Activated CD4-positive, alpha-beta T cell treated with anti-CD3 and anti-CD28 coated beads, Interleukin-2, amount 10 ng/mL, durations not matched to agents 24 days and 14 days (primary cell): ENCODE results near the gene AFAP1. TPM values are rescaled to one million over a fixed set of nuclear protein-coding genes. Genes with fewer than 3 reads are reported as not detected.

Experiments used
- DNase-seq: peaks from one replicate; pipeline ENCODE4 v3.0.0; 2022
- H3K27ac Mint-ChIP-seq: one replicate; pipeline ENCODE4 v1.8.0; 2022; ENCODE audit warnings: mild to moderate bottlenecking, mixed read lengths
- H3K27me3 Mint-ChIP-seq: one replicate; pipeline ENCODE4 v1.8.0; 2022; ENCODE audit warnings: mixed read lengths
- H3K36me3 Mint-ChIP-seq: one replicate; pipeline ENCODE4 v1.8.0; 2022; ENCODE audit warnings: low read depth, mild to moderate bottlenecking, mixed read lengths
- H3K4me1 Mint-ChIP-seq: one replicate; pipeline ENCODE4 v1.8.0; 2021; ENCODE audit warnings: mixed read lengths
- H3K4me3 Mint-ChIP-seq: one replicate; pipeline ENCODE4 v1.8.0; 2022; ENCODE audit warnings: mild to moderate bottlenecking, moderate library complexity, mixed read lengths
- H3K9me3 Mint-ChIP-seq: one replicate; pipeline ENCODE4 v1.8.0; 2021; ENCODE audit warnings: mixed read lengths
- intact Hi-C: fragments of 100-400 bp; cut with micrococcal nuclease; formaldehyde crosslinking; loops from one replicate; pipeline ENCODE4 v1.15.1; 2023
- total RNA-seq: library from RNA; stranded (reverse); gene quantifications from 2 replicates; pipeline ENCODE4 v1.2.3, GENCODE V29; 2022

AFAP1 gene
- total RNA-seq, 1 donor from 2014 or later, result 37.6 TPM

DNA sequence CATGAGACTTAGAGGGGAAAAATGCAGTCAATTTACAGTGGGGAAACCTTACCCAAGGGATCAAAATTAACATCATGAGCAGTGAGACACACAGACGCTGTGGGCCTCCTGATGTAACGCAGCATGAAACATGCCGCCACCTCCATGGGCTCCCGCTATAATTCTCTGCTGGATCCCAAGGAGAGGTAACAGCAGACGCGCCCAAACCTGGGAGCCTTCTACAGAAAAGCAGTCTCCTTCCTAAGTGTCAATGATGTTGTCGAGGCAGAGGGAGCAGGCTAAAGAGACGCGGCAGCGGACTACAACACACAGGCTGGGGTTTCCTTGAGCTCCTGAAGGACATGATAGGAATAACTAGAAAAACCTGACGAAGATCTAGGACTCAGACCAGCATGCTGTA lies 142.3 kb downstream of the AFAP1 start:
- Mint-ChIP-seq H3K36me3 (peaks cover 29% of the 10 kb centered on the region), H3K27ac (no peak overlapping the region), H3K27me3 (no peaks in the 10 kb centered on the region), H3K9me3 (no peaks in the 10 kb centered on the region), H3K4me1 (peaks cover 5% of the 10 kb centered on the region), H3K4me3 (no peak overlapping the region)
- no peak for DNase-seq
- intact Hi-C loops, result no loop called here

DNA sequence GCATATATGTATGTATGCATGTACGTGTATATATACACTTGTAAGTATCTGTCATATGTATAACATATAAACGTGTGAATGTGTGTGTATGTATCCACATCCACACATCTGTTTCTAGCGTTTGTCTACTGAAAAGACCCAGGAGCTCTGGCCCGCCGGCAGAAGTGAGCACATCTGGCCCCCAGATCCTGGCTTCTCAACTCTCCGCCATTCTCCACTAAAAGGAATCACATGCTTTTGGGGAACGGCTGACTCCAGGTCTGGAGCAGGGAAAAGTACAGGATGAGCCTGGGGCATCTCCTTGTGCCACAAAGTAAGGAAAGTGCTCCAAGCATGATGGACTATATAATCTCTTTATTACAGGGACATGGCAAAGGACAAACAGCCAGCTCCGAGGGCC lies 143.7 kb downstream of the AFAP1 start:
- no peak overlapping the region for H3K27ac Mint-ChIP-seq
- H3K27me3 Mint-ChIP-seq, result no peaks in the 10 kb centered on the region
- H3K9me3 Mint-ChIP-seq, result no peaks in the 10 kb centered on the region
- H3K4me1 Mint-ChIP-seq, result no peaks in the 10 kb centered on the region
- H3K4me3 Mint-ChIP-seq, result no peak overlapping the region
- H3K36me3 Mint-ChIP-seq, result peaks cover 29% of the 10 kb centered on the region
- no peak for DNase-seq
- intact Hi-C loops, result no loop called here

DNA sequence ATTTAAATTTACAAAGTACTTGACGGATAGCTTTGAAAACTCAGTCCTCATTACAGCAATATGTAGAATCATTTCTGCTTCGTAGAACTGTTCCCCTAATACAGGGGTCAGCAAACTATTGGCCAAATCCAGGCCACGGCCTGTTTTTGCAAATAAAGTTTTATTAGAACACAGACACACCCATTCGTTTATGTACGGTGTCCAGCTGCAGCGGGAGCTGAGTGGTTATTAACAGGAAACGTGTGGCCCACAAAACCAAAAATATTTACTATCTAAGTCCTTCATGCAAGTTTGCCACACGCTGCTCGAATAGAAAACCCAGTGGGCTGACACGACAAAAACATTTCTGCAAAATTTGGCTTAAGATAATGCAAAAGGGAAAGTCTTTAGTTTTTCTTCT lies 146.5 kb downstream of the AFAP1 start:
- no peaks in the 10 kb centered on the region for H3K4me1 Mint-ChIP-seq
- no peak overlapping the region for H3K27ac Mint-ChIP-seq
- H3K4me3 Mint-ChIP-seq, result no peak overlapping the region
- H3K27me3 Mint-ChIP-seq, result no peaks in the 10 kb centered on the region
- peaks cover 11% of the 10 kb centered on the region for H3K36me3 Mint-ChIP-seq
- no peak for DNase-seq
- no peaks in the 10 kb centered on the region for H3K9me3 Mint-ChIP-seq
- intact Hi-C loops, result no loop called here

DNA sequence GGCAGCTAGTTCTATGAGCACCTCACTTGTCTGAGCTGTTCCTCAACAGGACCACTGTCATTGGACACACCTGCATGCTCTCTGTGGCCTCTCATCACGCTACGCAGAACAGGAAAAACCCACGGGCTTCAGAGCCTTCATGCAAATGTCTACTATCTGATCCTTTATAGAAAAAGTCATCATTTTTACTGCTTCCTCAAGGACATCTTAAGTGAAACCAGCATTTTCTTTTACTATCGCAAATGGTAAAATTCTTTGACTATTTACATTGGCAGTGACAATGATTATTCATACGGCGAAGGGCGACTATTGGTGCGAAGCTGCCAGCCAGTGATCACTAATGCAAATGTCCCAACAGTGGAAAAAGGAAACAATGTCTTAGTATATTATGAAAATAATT lies 147.0 kb downstream of the AFAP1 start:
- intact Hi-C loops, result no loop called here
- H3K4me3 Mint-ChIP-seq, result no peak overlapping the region
- no peak for DNase-seq
- H3K4me1 Mint-ChIP-seq, result no peaks in the 10 kb centered on the region
- H3K9me3 Mint-ChIP-seq, result no peaks in the 10 kb centered on the region
- no peak overlapping the region for H3K27ac Mint-ChIP-seq
- peaks cover 8% of the 10 kb centered on the region for H3K36me3 Mint-ChIP-seq
- H3K27me3 Mint-ChIP-seq, result no peaks in the 10 kb centered on the region

DNA sequence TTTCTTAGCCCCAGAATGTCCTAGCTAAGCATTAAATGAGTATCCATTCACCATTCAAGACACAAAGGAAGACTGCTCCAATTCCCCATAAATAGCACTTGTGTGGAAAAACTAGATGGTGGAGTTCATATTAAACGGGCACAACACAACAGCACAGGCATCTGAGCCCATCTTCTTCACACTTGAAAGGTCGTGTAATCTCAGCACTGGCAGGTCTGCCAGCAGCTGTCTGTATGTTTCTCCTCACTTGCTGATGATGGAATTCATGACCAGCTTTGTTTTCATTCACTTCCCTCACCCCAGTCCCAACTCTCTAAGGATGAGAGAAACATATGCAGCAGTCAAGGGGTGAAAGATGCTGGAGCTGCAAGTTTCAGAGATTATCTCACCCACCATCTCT lies 148.7 kb downstream of the AFAP1 start:
- no peak overlapping the region for H3K4me3 Mint-ChIP-seq
- H3K4me1 Mint-ChIP-seq, result no peaks in the 10 kb centered on the region
- no peak for DNase-seq
- H3K27me3 Mint-ChIP-seq, result no peaks in the 10 kb centered on the region
- H3K27ac Mint-ChIP-seq, result no peak overlapping the region
- intact Hi-C loops, result no loop called here
- H3K9me3 Mint-ChIP-seq, result no peaks in the 10 kb centered on the region
- peaks cover 9% of the 10 kb centered on the region for H3K36me3 Mint-ChIP-seq

DNA sequence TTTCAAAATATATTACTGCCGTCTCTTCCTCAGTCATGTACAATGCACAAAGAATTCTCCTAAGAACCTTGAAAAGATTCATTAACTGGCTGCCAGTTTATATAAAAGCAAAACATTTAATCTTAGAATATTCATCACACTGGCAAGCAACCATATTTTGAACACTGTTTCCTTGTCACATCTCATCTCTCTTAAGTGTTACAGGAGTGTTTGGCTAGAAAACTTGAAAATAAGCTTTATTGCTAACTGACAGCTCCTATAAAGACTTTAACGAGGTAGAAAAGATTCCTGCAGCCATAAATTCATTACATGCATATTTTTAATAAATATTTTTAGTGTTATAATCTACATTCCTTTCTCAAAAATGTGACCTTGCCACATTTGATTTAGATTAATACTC lies 149.6 kb downstream of the AFAP1 start:
- no peak overlapping the region for H3K27ac Mint-ChIP-seq
- peaks cover 11% of the 10 kb centered on the region for H3K36me3 Mint-ChIP-seq
- H3K9me3 Mint-ChIP-seq, result no peaks in the 10 kb centered on the region
- H3K27me3 Mint-ChIP-seq, result no peaks in the 10 kb centered on the region
- DNase-seq, result no peak
- no peaks in the 10 kb centered on the region for H3K4me1 Mint-ChIP-seq
- no peak overlapping the region for H3K4me3 Mint-ChIP-seq
- intact Hi-C loops, result no loop called here

DNA sequence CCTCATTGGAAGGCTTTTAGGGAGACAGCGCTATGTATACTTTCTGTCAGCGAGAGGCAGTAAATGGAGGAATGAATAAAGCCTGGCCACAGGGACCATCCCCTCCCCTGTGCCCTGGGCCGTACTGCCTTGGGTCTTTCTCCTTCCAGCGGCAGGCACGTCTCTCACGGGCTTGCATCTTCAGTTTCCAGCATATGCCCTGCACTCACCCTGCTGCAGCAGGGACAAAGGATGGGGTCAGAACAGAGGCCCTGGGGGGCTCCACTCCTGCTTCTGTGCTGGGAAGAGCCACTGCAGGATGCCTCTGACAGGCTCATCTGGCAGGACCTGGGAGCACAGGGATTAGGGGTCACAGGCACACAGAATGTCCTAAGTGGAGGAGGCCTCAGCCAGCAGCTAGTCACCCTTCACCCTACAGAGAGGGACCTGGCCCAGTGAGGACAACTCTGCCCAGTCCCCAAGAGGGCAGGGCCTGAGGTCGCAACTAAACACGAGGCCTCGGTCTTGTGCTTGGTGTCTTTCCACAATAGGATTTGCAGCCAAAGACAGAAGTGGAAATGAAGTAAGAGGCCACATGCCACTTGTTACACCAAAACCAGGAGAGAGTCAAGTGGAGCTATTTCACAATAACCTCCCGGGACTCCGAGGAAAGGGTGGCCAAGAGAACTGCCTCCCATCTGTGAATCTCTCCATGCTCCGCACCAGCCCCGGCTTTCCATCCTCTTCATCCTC lies 150.8 kb downstream of the AFAP1 start:
- no peak overlapping the region for H3K4me3 Mint-ChIP-seq
- intact Hi-C loops, result no loop called here
- no peaks in the 10 kb centered on the region for H3K4me1 Mint-ChIP-seq
- no peaks in the 10 kb centered on the region for H3K27me3 Mint-ChIP-seq
- peaks cover 11% of the 10 kb centered on the region for H3K36me3 Mint-ChIP-seq
- H3K27ac Mint-ChIP-seq, result no peak overlapping the region
- DNase-seq, result no peak
- no peaks in the 10 kb centered on the region for H3K9me3 Mint-ChIP-seq

DNA sequence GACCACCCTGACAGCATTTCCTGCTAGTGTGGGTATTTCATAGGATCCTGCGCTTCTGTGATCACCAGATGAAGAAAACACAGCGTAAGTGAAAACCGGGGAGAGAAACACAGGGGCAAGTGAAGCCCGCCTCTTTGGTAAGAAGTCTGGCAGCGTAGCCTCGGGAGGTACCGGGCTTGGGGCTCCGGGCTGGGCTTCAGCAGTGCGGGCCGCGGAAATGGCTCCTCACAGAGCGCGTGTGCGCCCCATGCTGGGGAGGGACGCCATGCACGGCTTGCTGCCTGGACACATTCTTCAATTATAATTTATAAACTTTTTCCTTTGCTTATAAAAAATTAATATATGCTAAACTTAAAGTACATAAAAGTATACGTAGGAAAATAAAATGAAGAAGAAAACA lies 151.5 kb downstream of the AFAP1 start:
- intact Hi-C loops, result no loop called here

DNA sequence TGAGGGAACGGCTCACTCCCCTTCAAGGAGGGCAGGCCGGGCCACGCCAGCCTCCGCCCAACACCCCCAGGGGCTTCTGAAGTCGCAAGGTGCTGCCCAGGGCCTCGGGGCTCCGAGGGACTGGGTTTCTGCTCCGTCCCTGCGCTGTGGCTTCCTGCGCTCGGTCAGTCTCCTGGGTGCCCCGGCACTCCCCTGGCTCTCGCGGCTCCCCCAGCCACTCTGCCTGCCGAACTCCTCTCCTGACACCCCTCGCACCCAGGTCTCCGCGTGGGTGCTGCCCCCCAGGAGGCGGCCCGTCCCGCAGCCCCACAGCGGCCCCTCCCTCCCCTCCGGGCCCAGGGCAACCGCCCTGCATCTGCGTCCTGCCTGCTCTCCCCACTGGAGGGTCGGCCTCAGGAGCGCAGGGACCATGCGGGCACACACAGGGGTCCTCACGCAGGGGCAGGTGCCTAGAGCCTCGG lies 151.9 kb downstream of the AFAP1 start:
- no peak for DNase-seq
- H3K9me3 Mint-ChIP-seq, result no peaks in the 10 kb centered on the region
- H3K27ac Mint-ChIP-seq, result no peak overlapping the region
- H3K4me3 Mint-ChIP-seq, result no peak overlapping the region
- peaks cover 3% of the 10 kb centered on the region for H3K4me1 Mint-ChIP-seq
- peaks cover 8% of the 10 kb centered on the region for H3K36me3 Mint-ChIP-seq
- no peaks in the 10 kb centered on the region for H3K27me3 Mint-ChIP-seq
- intact Hi-C loops, result no loop called here

More for the DNA sequence above, 151.5 kb downstream of the AFAP1 start:
- DNase-seq, result no peak
- Mint-ChIP-seq H3K36me3 (peaks cover 8% of the 10 kb centered on the region), H3K27ac (no peak overlapping the region), H3K9me3 (no peaks in the 10 kb centered on the region), H3K4me1 (peaks cover 3% of the 10 kb centered on the region), H3K4me3 (no peak overlapping the region), H3K27me3 (no peaks in the 10 kb centered on the region)

DNA sequence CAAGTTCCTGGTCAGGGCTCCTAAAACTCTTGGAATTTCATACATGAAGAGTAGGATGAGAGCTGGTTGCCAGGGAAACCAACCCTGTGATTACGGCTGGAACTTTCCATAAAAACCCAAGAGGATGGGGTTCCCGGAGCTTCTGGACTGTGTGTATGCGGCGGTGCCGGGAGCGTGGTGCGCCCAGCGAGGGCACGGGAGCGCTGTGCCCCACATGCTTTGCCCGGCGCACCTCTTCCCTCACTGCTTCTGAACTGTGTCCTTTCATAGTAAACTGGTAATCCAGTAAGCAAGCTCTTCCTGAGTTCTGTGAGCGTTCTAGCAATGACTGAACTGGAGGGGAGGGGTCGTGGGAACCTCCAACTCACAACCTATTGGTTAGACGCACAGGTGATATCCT lies 152.6 kb downstream of the AFAP1 start:
- no peak for DNase-seq
- H3K27me3 Mint-ChIP-seq, result no peaks in the 10 kb centered on the region
- intact Hi-C loops, result no loop called here
- no peaks in the 10 kb centered on the region for H3K9me3 Mint-ChIP-seq
- peaks cover 8% of the 10 kb centered on the region for H3K36me3 Mint-ChIP-seq
- no peak overlapping the region for H3K4me3 Mint-ChIP-seq
- peaks cover 7% of the 10 kb centered on the region for H3K4me1 Mint-ChIP-seq
- no peak overlapping the region for H3K27ac Mint-ChIP-seq

DNA sequence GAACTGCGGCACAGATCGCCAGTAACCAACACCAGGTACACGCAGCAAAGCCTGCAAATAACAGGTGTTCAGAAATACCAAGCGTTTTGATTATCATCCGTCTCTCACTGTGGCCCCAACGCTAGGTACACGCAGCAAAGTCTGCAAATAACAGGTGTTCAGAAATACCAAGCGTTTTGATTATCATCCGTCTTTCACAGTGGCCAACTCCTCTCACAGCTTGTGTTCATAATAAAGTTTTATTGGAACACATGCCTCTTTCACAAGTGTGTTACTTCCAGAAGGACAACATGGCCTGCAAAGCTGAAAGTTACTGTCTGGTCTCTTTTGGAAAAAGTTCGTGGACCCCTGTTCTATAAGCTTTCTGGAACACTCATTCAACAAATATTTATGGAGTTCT lies 153.1 kb downstream of the AFAP1 start:
- Mint-ChIP-seq H3K4me3 (no peak overlapping the region), H3K27ac (no peak overlapping the region), H3K9me3 (no peaks in the 10 kb centered on the region), H3K27me3 (no peaks in the 10 kb centered on the region), H3K36me3 (peaks cover 9% of the 10 kb centered on the region), H3K4me1 (peaks cover 11% of the 10 kb centered on the region)
- intact Hi-C loops, result no loop called here
- no peak for DNase-seq

DNA sequence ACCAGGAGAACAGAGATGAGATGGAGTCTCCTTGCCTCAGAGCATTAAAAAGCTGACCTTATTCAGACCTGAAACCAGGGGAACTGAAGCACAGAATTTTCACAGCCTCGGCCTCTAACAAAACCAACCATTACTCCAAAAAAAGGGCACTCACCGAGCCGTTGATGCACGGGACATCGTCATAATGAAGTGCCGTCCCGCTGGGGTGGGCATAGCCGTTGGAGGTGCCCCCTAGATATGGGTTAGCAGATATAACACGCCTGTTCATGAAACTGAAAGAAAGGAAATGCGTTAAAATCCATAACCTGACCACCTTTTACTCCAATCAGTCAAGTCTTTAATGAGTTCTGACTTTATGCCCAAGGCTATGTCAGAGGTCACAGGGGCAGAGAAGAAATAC lies 153.6 kb downstream of the AFAP1 start:
- Mint-ChIP-seq H3K27ac (no peak overlapping the region), H3K4me1 (peaks cover 16% of the 10 kb centered on the region), H3K4me3 (no peak overlapping the region), H3K27me3 (no peaks in the 10 kb centered on the region), H3K36me3 (peaks cover 13% of the 10 kb centered on the region), H3K9me3 (no peaks in the 10 kb centered on the region)
- intact Hi-C loops, result no loop called here
- no peak for DNase-seq

DNA sequence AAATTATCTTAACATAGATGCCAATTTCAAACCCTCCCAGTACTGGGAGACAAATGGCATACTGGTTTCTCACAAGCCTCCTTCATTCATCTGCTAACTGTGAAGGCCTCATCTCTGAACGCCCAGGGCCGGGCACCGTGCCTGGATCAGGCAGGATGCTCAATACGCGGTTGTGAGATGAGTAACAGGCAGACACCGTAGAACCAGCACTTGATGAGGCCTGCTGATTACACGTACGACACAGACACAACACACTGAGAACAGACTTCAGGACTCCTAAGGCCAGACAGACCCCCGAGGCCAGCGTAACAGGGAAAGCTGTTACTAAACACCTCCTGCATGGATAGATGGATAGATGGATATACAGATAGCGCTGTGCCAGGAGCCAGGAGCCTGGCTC lies 154.6 kb downstream of the AFAP1 start:
- Mint-ChIP-seq H3K4me3 (no peak overlapping the region), H3K4me1 (peaks cover 21% of the 10 kb centered on the region), H3K9me3 (no peaks in the 10 kb centered on the region), H3K36me3 (peaks cover 18% of the 10 kb centered on the region), H3K27ac (no peak overlapping the region), H3K27me3 (no peaks in the 10 kb centered on the region)
- intact Hi-C loops, result no loop called here
- DNase-seq, result no peak

DNA sequence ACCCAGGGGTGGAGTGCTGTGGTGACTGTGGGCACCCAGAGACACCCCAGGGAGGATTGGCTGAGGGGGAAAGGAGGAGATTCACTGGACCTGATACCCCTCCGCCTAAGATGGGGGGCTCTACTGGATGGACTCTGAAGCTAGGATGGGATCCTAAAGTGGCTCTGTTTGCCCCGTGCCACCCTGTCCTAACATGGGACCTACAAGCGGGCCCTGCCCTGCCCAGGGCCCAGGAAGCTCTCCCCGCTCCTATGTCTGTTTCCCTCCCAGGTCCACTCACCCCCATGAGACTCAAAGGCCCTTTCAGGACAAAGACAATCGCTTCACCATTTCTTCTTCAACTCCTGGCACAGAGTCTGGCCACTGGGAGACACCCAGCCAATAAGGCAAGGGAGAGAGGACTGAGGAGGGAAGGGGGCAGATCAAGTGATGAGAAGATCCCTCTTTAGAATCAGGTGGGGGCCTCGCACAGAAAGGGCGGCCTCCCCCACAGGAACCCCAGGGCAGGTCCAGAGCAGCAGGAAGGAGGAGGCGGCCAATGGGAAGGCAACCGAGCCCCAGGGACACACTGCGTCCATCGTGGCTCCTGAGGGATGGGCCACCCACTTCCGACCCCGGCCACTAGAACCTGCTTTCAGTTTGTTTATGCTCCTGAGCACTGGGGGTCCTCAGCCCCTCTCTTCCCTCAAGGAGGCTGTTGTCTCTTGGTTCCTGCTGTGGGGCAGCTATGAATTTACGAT lies 155.4 kb downstream of the AFAP1 start:
- Mint-ChIP-seq H3K9me3 (no peaks in the 10 kb centered on the region), H3K4me1 (peaks cover 25% of the 10 kb centered on the region), H3K27ac (no peak overlapping the region), H3K4me3 (no peak overlapping the region), H3K36me3 (peaks cover 18% of the 10 kb centered on the region), H3K27me3 (no peaks in the 10 kb centered on the region)
- DNase-seq, result no peak
- intact Hi-C loops, result no loop called here
